Kidney (tissue), 14 donors: ENCODE results near the gene TUBGCP5. TPM values are rescaled to one million over a fixed set of nuclear protein-coding genes. Genes with fewer than 3 reads are reported as not detected.
A peak's percentile ranks its signal among the peaks of the same experiment; 100 is the strongest.

Source experiments
- DNase-seq, 5 donors: peaks; one replicate each; pipeline ENCODE4 v3.0.0-alpha.2; 2013 to 2020
- FAIRE-seq: peaks from 2 replicates; lab custom pipeline; 2012; peaks lifted over from hg19 to GRCh38; lab: Jason Lieb, UNC
- H3K27ac ChIP-seq, 2 donors: one replicate each; pipeline ENCODE4 v1.7.0; 2013; ENCODE audit warnings: low read depth in 2 of 2, low read length in 2 of 2, inconsistent platforms in 1 of 2
- H3K27me3 ChIP-seq: one replicate; pipeline ENCODE4 v1.7.1; 2013; ENCODE audit warnings: low read length, inconsistent platforms; ENCODE audit not compliant: control insufficient read depth, insufficient read depth
- H3K36me3 ChIP-seq, 3 donors: one replicate each; pipeline versions ENCODE4 v1.7.0 to v1.7.1; 2013; ENCODE audit warnings: low read length in 3 of 3, control low read depth in 1 of 3, inconsistent platforms in 1 of 3; ENCODE audit not compliant: insufficient read depth in 3 of 3, control insufficient read depth in 2 of 3
- H3K4me1 ChIP-seq, 3 donors: one replicate each; pipeline versions ENCODE4 v1.7.0 to v1.7.1; 2013; ENCODE audit warnings: low read length in 3 of 3, inconsistent platforms in 1 of 3, low read depth in 1 of 3; ENCODE audit not compliant: control insufficient read depth in 2 of 3, insufficient read depth in 2 of 3
- H3K4me3 ChIP-seq, 3 donors: one replicate each; pipeline versions ENCODE4 v1.7.0 to v1.8.1; 2013; ENCODE audit warnings: low read length in 3 of 3, control low read depth in 1 of 3, inconsistent platforms in 1 of 3
- H3K9ac ChIP-seq, 3 donors: one replicate each; pipeline versions ENCODE4 v1.7.0 to v1.7.1; 2013; ENCODE audit warnings: low read length in 3 of 3, control low read depth in 1 of 3, inconsistent platforms in 1 of 3
- H3K9me3 ChIP-seq, 3 donors: one replicate each; pipeline versions ENCODE4 v1.7.0 to v1.7.1; 2013; ENCODE audit warnings: low read length in 3 of 3, control low read depth in 1 of 3, inconsistent platforms in 1 of 3; ENCODE audit not compliant: control insufficient read depth in 2 of 3, insufficient read depth in 1 of 3
- CTCF ChIP-seq: IDR thresholded peaks from 3 replicates; pipeline ENCODE4 v1.5.1; 2012; ENCODE audit warnings: mild to moderate bottlenecking, moderate library complexity, borderline replicate concordance; ENCODE audit not compliant: insufficient read depth; ENCODE audit errors: extremely low read depth
- intact Hi-C: fragments of 100-400 bp; cut with DNase I; formaldehyde crosslinking; loops from one replicate; pipeline ENCODE4 v1.11.1; 2022
- polyA plus RNA-seq: library from polyadenylated mRNA; stranded (reverse); fragments of 350-450 nt; fragmentation: Illumina TruSeq; extraction: RNeasy Lipid Tissue Mini Kit (QIAGEN cat#74804); gene quantifications from one replicate; pipeline ENCODE4 v1.2.3, GENCODE V29; 2014; ENCODE audit warnings: low read depth, low replicate concordance; ENCODE audit not compliant: insufficient read depth
- total RNA-seq: library from RNA; stranded (reverse); fragmentation: NEBNext Ultra II Directional; extraction: Animal tissue kit (Norgen Biotek cat#: 25700); gene quantifications from one replicate; pipeline ENCODE4 v1.2.1, GENCODE V29; 2021
- donor health status: control.
- donor health status: control.
- donor health status: control.
- donor health status: control.
- donor health status: control.
- donor health status: DM: yes; HTN: yes; CAD: no.
- donor health status: Normal renal cell carcinoma (clear cell type).

Gene TUBGCP5
- total and polyA plus RNA-seq, 2 donors from 2014 or later, result 4.7 to 19.1 TPM

- DNase-seq (peak in 4 of 5 donors; percentile 29 to 60 (median 46)), FAIRE-seq (no peak)
- H3K4me1 ChIP-seq, result peaks cover 0 to 4% (median 0%) of the 10 kb centered on the region in 3 donors
These were observed 3.3 kb downstream of the TUBGCP5 start for GRCh38 chr15:23035964-23036566.

GRCh38 chr15:23033979-23034378 is 5.4 kb downstream of the TUBGCP5 start:
- DNase-seq, result no peak
- Histone ChIP-seq H3K9me3 (no peaks in the 10 kb centered on the region), H3K4me3 (no peak overlapping the region), H3K27me3 (no peaks in the 10 kb centered on the region), H3K4me1 (no peaks in the 10 kb centered on the region), H3K9ac (no peak overlapping the region), H3K36me3 (peaks cover 4 to 23% (median 10%) of the 10 kb centered on the region in 3 donors), H3K27ac (no peak overlapping the region)
- TF ChIP-seq CTCF, result no peak
- intact Hi-C loops, result loop anchor here (10.0 kb wide), 1 partner anchor 79 kb away; no protein-coding TSS in a partner anchor
- FAIRE-seq, result no peak

More at GRCh38 chr15:23035964-23036566, 3.3 kb downstream of the TUBGCP5 start:
- peak; percentile 41 for TF ChIP-seq CTCF
- Histone ChIP-seq H3K27me3 (no peaks in the 10 kb centered on the region), H3K9ac (no peak overlapping the region), H3K9me3 (no peaks in the 10 kb centered on the region), H3K36me3 (peaks cover 4 to 16% (median 10%) of the 10 kb centered on the region in 3 donors), H3K4me3 (no peak overlapping the region), H3K27ac (no peak overlapping the region)
- intact Hi-C loops, result loop anchor here (10.0 kb wide), 1 partner anchor 81 kb away; no protein-coding TSS in a partner anchor

- no peak for TF ChIP-seq CTCF
- Histone ChIP-seq H3K9me3 (no peaks in the 10 kb centered on the region), H3K9ac (no peak overlapping the region), H3K4me1 (no peaks in the 10 kb centered on the region), H3K4me3 (no peak overlapping the region), H3K27ac (no peak overlapping the region), H3K36me3 (peaks cover 11 to 41% (median 36%) of the 10 kb centered on the region in 3 donors), H3K27me3 (no peaks in the 10 kb centered on the region)
- DNase-seq (no peak), FAIRE-seq (no peak)
- intact Hi-C loops, result no loop called here
These were observed 13.2 kb downstream of the TUBGCP5 start for GRCh38 chr15:23026218-23026617.
